AG10803 (cell line): ENCODE measurements around the gene ANKRD33.

Experiments
- DNase-seq: peaks from one replicate; pipeline ENCODE4 v3.0.0; 2010; ENCODE audit warnings: low read depth
- H3K4me3 ChIP-seq: 2 replicates; pipeline ENCODE4 v1.5.1; 2011; ENCODE audit warnings: mild to moderate bottlenecking, low read length, control low read depth
- CTCF ChIP-seq: conservative IDR thresholded peaks from 2 replicates; pipeline ENCODE4 v1.5.1; 2011; ENCODE audit warnings: mild to moderate bottlenecking, low read length, control low read depth, inconsistent platforms

The ANKRD33 gene

GRCh38 chr12:51904951-51905470 lies 17.1 kb downstream of the ANKRD33 start:
- TF ChIP-seq CTCF = no peak
- peak overlapping the region; percentile 41 for H3K4me3 ChIP-seq
- DNase-seq = peak; percentile 92

- peak overlapping the region; percentile 41 for H3K4me3 ChIP-seq
- no peak for TF ChIP-seq CTCF
- DNase-seq = peak; percentile 91
These were observed 17.8 kb downstream of the ANKRD33 start for GRCh38 chr12:51905471-51906429.

GRCh38 chr12:51906430-51907082 lies 18.7 kb downstream of the ANKRD33 start:
- TF ChIP-seq CTCF = no peak
- H3K4me3 ChIP-seq = peak overlapping the region; percentile 79
- no peak for DNase-seq

DNA sequence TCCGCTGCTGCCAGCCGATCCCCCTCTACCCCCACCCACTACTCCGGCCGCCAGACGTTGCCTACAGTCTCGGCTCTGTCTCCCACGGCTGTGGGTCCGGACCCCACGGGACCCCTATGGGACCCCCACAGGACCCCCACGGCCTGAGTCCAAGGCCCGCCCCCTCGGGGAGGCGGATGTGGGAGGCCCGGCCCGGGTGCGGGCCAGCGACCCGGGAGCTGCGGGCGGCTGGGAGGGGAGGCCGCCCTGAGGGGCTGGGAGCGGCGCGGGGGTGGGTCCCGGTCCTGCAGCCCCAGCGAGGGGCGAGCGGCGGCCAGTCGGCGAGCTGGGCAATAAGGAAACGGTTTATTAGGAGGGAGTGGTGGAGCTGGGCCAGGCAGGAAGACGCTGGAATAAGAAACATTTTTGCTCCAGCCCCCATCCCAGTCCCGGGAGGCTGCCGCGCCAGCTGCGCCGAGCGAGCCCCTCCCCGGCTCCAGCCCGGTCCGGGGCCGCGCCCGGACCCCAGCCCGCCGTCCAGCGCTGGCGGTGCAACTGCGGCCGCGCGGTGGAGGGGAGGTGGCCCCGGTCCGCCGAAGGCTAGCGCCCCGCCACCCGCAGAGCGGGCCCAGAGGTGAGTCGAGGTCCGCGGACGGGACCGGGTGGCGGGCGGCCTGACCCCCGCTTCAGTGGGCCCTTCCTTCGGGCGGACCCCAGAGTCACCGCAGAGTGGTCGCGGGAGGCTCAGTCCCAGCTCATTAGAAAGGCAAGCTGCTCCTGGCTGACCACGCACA lies 19.4 kb downstream of the ANKRD33 start, which contains the start of gene ACVRL1:
Gene ACVRL1, plus strand, starts transcription at position 422 of the 773 bp plus-strand sequence. CDS start 4,971 bp downstream, outside the sequence.
- TF ChIP-seq CTCF = no peak
- DNase-seq = peak; percentile 34
- peak within 1 kb of the TSS; percentile 79 for H3K4me3 ChIP-seq

- DNase-seq = no peak
- TF ChIP-seq CTCF = no peak
- peak overlapping the region; percentile 79 for H3K4me3 ChIP-seq
These were observed 20.0 kb downstream of the ANKRD33 start for GRCh38 chr12:51907856-51908425.

DNA sequence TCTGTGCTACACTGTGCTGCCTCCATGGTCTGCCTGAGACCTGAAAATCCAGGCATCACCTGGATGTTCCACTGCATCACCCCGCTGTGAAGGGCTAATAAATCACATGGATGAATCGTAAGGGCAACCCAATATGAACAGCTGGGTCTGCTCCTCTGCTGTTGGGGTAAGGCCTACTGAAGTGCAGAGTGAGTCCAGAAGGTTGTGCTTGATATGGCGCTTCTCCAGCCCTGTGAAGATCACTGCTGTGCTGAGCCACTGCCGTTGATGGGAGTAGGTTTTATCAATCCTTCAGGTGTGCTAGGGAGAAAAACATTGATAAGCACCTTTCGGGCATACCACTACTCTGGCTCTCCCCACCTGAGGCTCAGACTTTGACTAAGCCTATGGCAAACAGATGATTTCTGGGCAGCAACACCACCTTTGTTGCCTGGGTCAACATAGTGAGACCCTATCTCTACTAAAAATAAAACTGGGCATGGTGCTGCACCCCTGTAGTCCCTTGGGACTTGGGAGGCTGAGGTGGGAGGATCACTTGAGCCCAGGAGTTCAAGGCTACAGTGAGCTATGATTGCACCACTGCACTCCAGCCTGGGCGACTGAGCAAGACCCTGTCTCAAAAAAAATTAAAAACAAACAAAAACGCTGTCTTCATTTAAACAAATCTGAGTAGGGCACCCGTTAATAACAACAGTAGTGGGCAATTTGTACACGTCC lies 21.1 kb downstream of the ANKRD33 start:
- TF ChIP-seq CTCF = no peak
- H3K4me3 ChIP-seq = peak overlapping the region; percentile 11
- no peak for DNase-seq
